Measurements from ENCODE around the gene SV2C. TPM values are rescaled to one million over a fixed set of nuclear protein-coding genes. Genes with fewer than 3 reads are reported as not detected.
A peak's percentile ranks its signal among the peaks of the same experiment; 100 is the strongest.

SV2C gene
- total and polyA plus RNA-seq, 7 donors: 0.31 to 0.71 (median 0.55) TPM; not detected in 2

- Histone ChIP-seq H3K4me3 (no peak overlapping the region), H3K27ac (no peak overlapping the region), H3K4me1 (no peaks in the 10 kb centered on the region), H3K27me3 (no peaks in the 10 kb centered on the region), H3K9me3 (no peaks in the 10 kb centered on the region), H3K36me3 (no peaks in the 10 kb centered on the region)
- TF ChIP-seq CTCF (IDR thresholded peaks at IDR 0.05) (no peak), EP300 (IDR thresholded peaks at IDR 0.05) (no peak), POLR2A (IDR thresholded peaks at IDR 0.05) (no peak), POLR2AphosphoS5 (IDR thresholded peaks at IDR 0.05) (no peak)
- 92 to 93% methylated on average over 4 of the region's 4 CpGs for WGBS, 2 donors
- DNase-seq: no peak
- intact Hi-C loops (cut with DNase I): no loop called here
Measured at GRCh38 chr5:76069061-76069735, 14.0 kb upstream of the SV2C start.

- 9 to 36% methylated on average over 2 of the region's 2 CpGs for WGBS, 2 donors
- Histone ChIP-seq H3K36me3 (no peaks in the 10 kb centered on the region), H3K9me3 (no peaks in the 10 kb centered on the region), H3K4me1 (no peaks in the 10 kb centered on the region), H3K4me3 (no peak overlapping the region), H3K27me3 (peaks cover 0 to 6% (median 0%) of the 10 kb centered on the region in 3 donors), H3K27ac (no peak overlapping the region)
- intact Hi-C loops (cut with DNase I): no loop called here
- DNase-seq: no peak
- TF ChIP-seq POLR2A (IDR thresholded peaks at IDR 0.05) (no peak), POLR2AphosphoS5 (IDR thresholded peaks at IDR 0.05) (no peak), CTCF (IDR thresholded peaks at IDR 0.05) (peak in 1 of 4 experiments; percentile 37), EP300 (IDR thresholded peaks at IDR 0.05) (no peak)
Measured at GRCh38 chr5:76074487-76075065, 8.6 kb upstream of the SV2C start.

DNA sequence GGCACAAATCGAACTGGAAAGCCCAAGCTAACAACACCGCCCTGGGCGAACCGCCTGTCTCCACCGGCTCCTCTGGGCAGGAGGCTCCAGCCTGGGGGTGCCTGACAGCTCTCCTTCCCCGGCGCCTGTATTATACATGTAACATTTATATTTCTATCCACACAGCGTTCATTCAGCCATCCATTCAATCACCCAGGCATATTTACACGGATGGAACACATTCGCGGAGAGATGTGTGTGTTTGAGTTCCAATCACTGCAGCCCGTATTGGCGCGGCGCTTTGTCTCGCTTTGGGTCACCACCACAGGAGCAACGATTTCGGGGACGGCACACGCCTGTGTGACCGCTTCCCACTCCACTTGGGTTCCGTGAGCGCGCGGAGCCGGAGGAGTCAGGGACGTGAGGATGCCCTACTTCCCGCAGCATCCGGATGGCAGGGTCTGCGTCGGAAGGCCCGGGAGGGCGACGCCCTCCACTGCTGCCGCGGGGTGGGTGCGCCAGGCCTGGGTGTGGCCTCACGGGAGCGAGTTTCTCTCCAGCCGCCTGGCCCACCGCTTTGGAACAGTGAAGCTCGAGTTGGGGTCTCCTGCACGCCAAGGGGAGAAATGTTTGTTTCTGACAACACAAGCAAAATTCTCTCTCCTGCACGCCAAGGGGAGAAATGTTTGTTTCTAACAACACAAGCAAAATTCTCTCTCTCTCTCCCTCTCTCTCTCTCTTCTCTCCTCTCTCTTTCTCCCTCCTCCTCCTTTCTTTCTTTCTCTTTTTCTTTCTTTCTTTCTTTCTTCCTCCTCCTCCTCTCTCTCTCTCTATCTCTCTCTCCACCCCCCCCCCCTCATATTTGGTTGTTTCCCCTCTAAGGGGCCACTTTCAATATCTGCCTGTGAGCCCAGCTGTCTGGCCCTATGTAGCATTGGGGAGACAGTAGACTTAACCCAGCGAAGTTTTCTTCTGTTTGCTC is 1.1 kb upstream of the SV2C start:
- Histone ChIP-seq H3K27ac (no peak overlapping the region), H3K4me3 (no peak overlapping the region), H3K36me3 (no peaks in the 10 kb centered on the region), H3K9me3 (no peaks in the 10 kb centered on the region), H3K4me1 (peaks cover 0 to 29% (median 17%) of the 10 kb centered on the region in 4 donors), H3K27me3 (peaks cover 9 to 71% (median 25%) of the 10 kb centered on the region in 3 donors)
- DNase-seq: no peak
- WGBS, 2 donors: 6 to 13% methylated on average over 45 of the region's 45 CpGs
- TF ChIP-seq POLR2A (IDR thresholded peaks at IDR 0.05): no peak
- no peak for TF ChIP-seq EP300 (IDR thresholded peaks at IDR 0.05)
- TF ChIP-seq POLR2AphosphoS5 (IDR thresholded peaks at IDR 0.05): no peak
- no peak for TF ChIP-seq CTCF (IDR thresholded peaks at IDR 0.05)
- intact Hi-C loops (cut with DNase I): no loop called here

DNA sequence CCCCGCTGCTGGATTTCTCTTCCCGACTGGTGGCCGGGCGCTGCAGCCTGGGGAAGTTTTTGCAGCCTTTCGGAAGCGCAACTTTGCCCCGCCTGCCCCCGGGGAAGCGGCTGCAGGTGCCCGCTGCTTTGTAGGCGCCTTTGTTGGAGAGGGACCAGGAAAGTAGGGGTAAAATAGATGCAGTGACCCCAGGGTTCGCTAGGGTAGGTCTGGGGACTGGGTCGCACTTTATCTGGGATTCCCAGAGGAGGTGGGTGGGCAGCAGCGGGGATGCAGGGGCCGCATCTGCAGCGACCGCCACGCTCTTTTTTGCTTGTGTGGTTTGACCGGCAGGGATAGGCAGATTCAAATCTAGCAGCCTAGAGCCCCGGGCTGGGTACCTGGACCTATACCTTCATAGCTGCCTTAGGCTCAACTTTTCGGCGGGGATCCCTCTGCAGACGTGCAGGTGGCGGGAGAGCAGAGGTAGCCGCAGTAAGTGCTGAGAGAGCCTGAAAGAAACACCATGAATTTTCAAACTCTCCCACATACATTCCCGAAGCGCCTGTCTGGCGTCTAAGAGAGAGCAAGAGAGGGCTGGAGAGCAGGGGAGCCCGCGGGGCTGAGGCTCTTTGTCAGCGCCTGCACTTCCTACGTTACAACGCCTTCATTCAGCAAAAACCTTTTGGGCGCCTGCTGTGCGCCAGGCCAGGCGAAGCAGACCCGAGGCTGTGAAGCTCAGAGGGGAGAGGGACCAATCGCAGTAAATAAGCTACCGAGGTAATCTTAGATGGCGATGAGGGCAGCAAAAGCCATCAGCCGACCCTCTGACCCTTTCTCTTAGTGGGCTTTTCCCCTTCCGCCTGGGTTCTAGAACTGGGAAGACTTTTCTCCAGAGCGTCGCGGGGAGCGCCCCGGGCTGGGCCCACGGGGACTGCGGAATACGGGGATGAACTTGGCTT is 642 bp downstream of the SV2C start:
- Histone ChIP-seq H3K27me3 (peaks cover 9 to 65% (median 25%) of the 10 kb centered on the region in 3 donors), H3K4me1 (peaks cover 0 to 29% (median 17%) of the 10 kb centered on the region in 4 donors), H3K4me3 (peak overlapping the region in 3 of 4 donors; percentile 16 to 29 (median 17)), H3K27ac (no peak overlapping the region), H3K36me3 (no peaks in the 10 kb centered on the region), H3K9me3 (no peaks in the 10 kb centered on the region)
- 1 to 2% methylated on average over 50 of the region's 50 CpGs for WGBS, 2 donors
- no peak for DNase-seq
- TF ChIP-seq POLR2AphosphoS5 (IDR thresholded peaks at IDR 0.05) (no peak), EP300 (IDR thresholded peaks at IDR 0.05) (no peak), POLR2A (IDR thresholded peaks at IDR 0.05) (no peak), CTCF (IDR thresholded peaks at IDR 0.05) (no peak)
- intact Hi-C loops (cut with DNase I): no loop called here

All from sigmoid colon (tissue), 7 donors.